IMR-90 (cell line): ENCODE data around the gene LRRC56. TPM values are rescaled to one million over a fixed set of nuclear protein-coding genes. Genes with fewer than 3 reads are reported as not detected.

Source experiments
- ATAC-seq: fragments of 200-7000 bp; cut with Tn5 transposase; 2 replicates; pipeline ENCODE4 v1.9.1; 2020; ENCODE audit warnings: low read depth, mild to moderate bottlenecking, moderate library complexity
- BruUV-seq: library from RNA; stranded (reverse); fragments of 400-500 nt; replicated peaks from 2 replicates; lab custom pipeline; 2021; lab: Mats Ljungman, UMichigan
- CTCF ChIA-PET: fragments of 300-600 bp; formaldehyde crosslinking; extraction: SDS; loops from one replicate; lab custom pipeline; 2021; ENCODE audit warnings: antibody characterized with exemption; lab: Yijun Ruan, JAX
- POLR2A ChIA-PET: fragments of 300-600 bp; sonication (Branson Sonifier 250); formaldehyde crosslinking; loops from one replicate; lab custom pipeline; 2022; ENCODE audit warnings: antibody characterized with exemption; ENCODE audit not compliant: unreplicated experiment; lab: Charles Lee
- DNase-seq: peaks from one replicate; pipeline ENCODE4 v3.0.0; 2013
- H2AFZ ChIP-seq: replicated peaks from 2 replicates; pipeline ENCODE3; 2013; ENCODE audit warnings: low read length, mild to moderate bottlenecking; ENCODE audit not compliant: poor library complexity
- H2AK5ac ChIP-seq: 2 replicates; pipeline ENCODE4 v1.6.1; 2013; ENCODE audit warnings: low read depth, low read length, inconsistent platforms
- H2AK9ac ChIP-seq: replicated peaks from 2 replicates; pipeline ENCODE3; 2013; ENCODE audit warnings: mild to moderate bottlenecking, low read depth, low read length, moderate library complexity; ENCODE audit not compliant: poor library complexity
- H2BK120ac ChIP-seq: 2 replicates; pipeline ENCODE4 v1.6.1; 2013; ENCODE audit warnings: low read depth, low read length, inconsistent platforms
- H2BK15ac ChIP-seq: 3 replicates; pipeline ENCODE4 v1.6.1; 2013; ENCODE audit warnings: low read depth, low read length, inconsistent platforms
- H2BK20ac ChIP-seq: 2 replicates; pipeline ENCODE4 v1.6.1; 2013; ENCODE audit warnings: low read depth, mild to moderate bottlenecking, inconsistent platforms, low read length, moderate library complexity
- H2BK5ac ChIP-seq: 2 replicates; pipeline ENCODE4 v1.6.1; 2013; ENCODE audit warnings: mild to moderate bottlenecking, low read depth, low read length, inconsistent platforms; ENCODE audit not compliant: poor library complexity, severe bottlenecking
- H3K14ac ChIP-seq: replicated peaks from 2 replicates; pipeline ENCODE4 v1.6.1; 2013; ENCODE audit warnings: low read depth, low read length, inconsistent platforms
- H3K18ac ChIP-seq: 2 replicates; pipeline ENCODE4 v1.6.1; 2013; ENCODE audit warnings: low read depth, low read length, control low read depth
- H3K23ac ChIP-seq: 2 replicates; pipeline ENCODE4 v1.6.1; 2013; ENCODE audit warnings: low read depth, low read length, inconsistent platforms
- H3K27ac ChIP-seq: 2 replicates; pipeline ENCODE4 v1.5.1; 2013; ENCODE audit warnings: mild to moderate bottlenecking, control low read depth, low read length; ENCODE audit not compliant: insufficient read depth
- H3K27me3 ChIP-seq: 2 replicates; pipeline ENCODE4 v1.6.1; 2013; ENCODE audit warnings: low read length; ENCODE audit not compliant: control insufficient read depth, insufficient read depth
- H3K36me3 ChIP-seq: 2 replicates; pipeline ENCODE4 v1.6.1; 2013; ENCODE audit warnings: low read length, mixed read lengths; ENCODE audit not compliant: control insufficient read depth, insufficient read depth
- H3K4ac ChIP-seq: 2 replicates; pipeline ENCODE4 v1.6.1; 2013; ENCODE audit warnings: low read depth, low read length, inconsistent platforms
- H3K4me1 ChIP-seq: 2 replicates; pipeline ENCODE4 v1.6.1; 2013; ENCODE audit warnings: low read length, mixed read lengths; ENCODE audit not compliant: control insufficient read depth, insufficient read depth
- H3K4me2 ChIP-seq: 2 replicates; pipeline ENCODE4 v1.6.1; 2013; ENCODE audit warnings: low read depth, mild to moderate bottlenecking, control low read depth, low read length, moderate library complexity
- H3K4me3 ChIP-seq: 2 replicates; pipeline ENCODE4 v1.5.1; 2013; ENCODE audit warnings: low read depth, mild to moderate bottlenecking, control low read depth, low read length, moderate library complexity; ENCODE audit not compliant: insufficient read depth
- H3K56ac ChIP-seq: 2 replicates; pipeline ENCODE4 v1.6.1; 2013; ENCODE audit warnings: low read length, inconsistent platforms; ENCODE audit not compliant: insufficient read depth; ENCODE audit errors: extremely low read depth
- H3K79me1 ChIP-seq, 2 experiments: 2 replicates each; pipeline ENCODE4 v1.6.1; 2013; ENCODE audit warnings: low read length in 2 of 2, inconsistent platforms in 1 of 2, low read depth in 1 of 2
- H3K9ac ChIP-seq: 2 replicates; pipeline ENCODE4 v1.6.1; 2013; ENCODE audit warnings: low read depth, low read length, control low read depth
- H3K9me1 ChIP-seq: 2 replicates; pipeline ENCODE4 v1.6.1; 2013; ENCODE audit warnings: low read length, inconsistent platforms; ENCODE audit not compliant: insufficient read depth
- H3K9me3 ChIP-seq: 2 replicates; pipeline ENCODE4 v1.6.1; 2013; ENCODE audit warnings: low read length; ENCODE audit not compliant: control insufficient read depth, insufficient read depth
- H4K20me1 ChIP-seq: 2 replicates; pipeline ENCODE4 v1.6.1; 2013; ENCODE audit warnings: low read length, inconsistent platforms; ENCODE audit not compliant: insufficient read depth
- H4K5ac ChIP-seq: 2 replicates; pipeline ENCODE4 v1.6.1; 2013; ENCODE audit warnings: mild to moderate bottlenecking, low read depth, low read length, control low read depth
- H4K8ac ChIP-seq, 2 experiments: 2 replicates each; pipeline ENCODE4 v1.6.1; 2013; ENCODE audit warnings: low read depth in 2 of 2, low read length in 2 of 2, control low read depth in 1 of 2, inconsistent platforms in 1 of 2
- H4K91ac ChIP-seq: 2 replicates; pipeline ENCODE4 v1.6.1; 2013; ENCODE audit warnings: low read depth, low read length, inconsistent platforms; ENCODE audit not compliant: insufficient read depth
- BHLHE40 ChIP-seq: fragments of 150-350 bp; IDR thresholded peaks from 2 replicates; pipeline ENCODE4 v1.6.1; 2016; ENCODE audit warnings: mild to moderate bottlenecking, low read depth, low read length
- CEBPB ChIP-seq: IDR thresholded peaks from 2 replicates; pipeline ENCODE4 v1.6.1; 2012; ENCODE audit warnings: low read depth, low read length, improper control_type of control experiment
- CHD1 ChIP-seq: IDR thresholded peaks from 2 replicates; pipeline ENCODE4 v1.6.1; 2012; ENCODE audit warnings: low read depth, low read length, improper control_type of control experiment
- ELK1 ChIP-seq: fragments of 150-350 bp; IDR thresholded peaks from 2 replicates; pipeline ENCODE4 v1.6.1; 2016; ENCODE audit warnings: low read depth, mild to moderate bottlenecking, low read length, moderate library complexity, borderline replicate concordance
- FOS ChIP-seq: fragments of 150-350 bp; IDR thresholded peaks from 2 replicates; pipeline ENCODE4 v1.6.1; 2016; ENCODE audit warnings: low read depth, low read length
- MAZ ChIP-seq: IDR thresholded peaks from 2 replicates; pipeline ENCODE4 v1.6.1; 2012; ENCODE audit warnings: low read depth, mild to moderate bottlenecking, low read length, improper control_type of control experiment, moderate library complexity, borderline replicate concordance
- MXI1 ChIP-seq: IDR thresholded peaks from 2 replicates; pipeline ENCODE4 v1.6.1; 2012; ENCODE audit warnings: low read depth, mild to moderate bottlenecking, low read length, moderate library complexity, borderline replicate concordance
- NFE2L2 ChIP-seq: fragments of 150-350 bp; IDR thresholded peaks from 2 replicates; pipeline ENCODE4 v1.6.1; 2016; ENCODE audit warnings: low read depth, mild to moderate bottlenecking, low read length
- POLR2A ChIP-seq: IDR thresholded peaks from 2 replicates; pipeline ENCODE4 v1.6.1; 2012; ENCODE audit warnings: mild to moderate bottlenecking, low read depth, low read length
- RAD21 ChIP-seq: IDR thresholded peaks from 2 replicates; pipeline ENCODE4 v1.6.1; 2012; ENCODE audit warnings: low read length, improper control_type of control experiment
- RCOR1 ChIP-seq: IDR thresholded peaks from 2 replicates; pipeline ENCODE4 v1.6.1; 2012; ENCODE audit warnings: mild to moderate bottlenecking, low read length, improper control_type of control experiment; ENCODE audit not compliant: insufficient replicate concordance
- RFX5 ChIP-seq: IDR thresholded peaks from 2 replicates; pipeline ENCODE4 v1.8.0; 2012; ENCODE audit warnings: low read depth, mild to moderate bottlenecking, low read length, moderate library complexity
- SMC3 ChIP-seq: fragments of 150-350 bp; IDR thresholded peaks from 2 replicates; pipeline ENCODE4 v1.6.1; 2016; ENCODE audit warnings: low read depth, mild to moderate bottlenecking, antibody characterized with exemption, low read length, moderate library complexity
- USF2 ChIP-seq: fragments of 150-350 bp; IDR thresholded peaks from 2 replicates; pipeline ENCODE4 v1.6.1; 2017; ENCODE audit warnings: mild to moderate bottlenecking, antibody characterized with exemption, low read length, low read depth
- WGBS, 2 experiments: methylation state at CpG; one replicate each; pipeline versions ENCODE4 v1.1.5 to v1.1.7; 2013; ENCODE audit warnings: missing lambda C conversion rate in 2 of 2; ENCODE audit not compliant: insufficient read length in 1 of 2; ENCODE audit errors: extremely low coverage in 2 of 2; 5-methylcytosine and 5-hydroxymethylcytosine counted together
- dilution Hi-C: fragments of 300-500 bp; cut with HindIII; formaldehyde crosslinking; loops from one replicate; pipeline ENCODE4 v1.14.3; 2018; ENCODE audit warnings: low sequenced_read_pairs; ENCODE audit not compliant: unreplicated experiment
- in situ Hi-C: fragments of 300-500 bp; cut with MboI; formaldehyde crosslinking; loops from 3 replicates; pipeline ENCODE4 v1.14.3; 2019; ENCODE audit warnings: low sequenced_read_pairs, inconsistent platforms, mixed read lengths
- intact Hi-C: fragments of 100-400 bp; cut with micrococcal nuclease; formaldehyde crosslinking; loops from 2 replicates; pipeline ENCODE4 v1.10.0; 2022
- polyA plus RNA-seq, 3 experiments: library from polyadenylated mRNA; depleted of rRNA; stranded (reverse); fragments of >200 nt; gene quantifications; 2 replicates each; pipeline ENCODE4 v1.2.3, GENCODE V29; 2012; ENCODE audit warnings: low replicate concordance in 1 of 3
- total RNA-seq: library from RNA; depleted of rRNA; stranded (reverse); fragments of >200 nt; gene quantifications from 2 replicates; pipeline ENCODE4 v1.2.3, GENCODE V29; 2012
- TF ChIP-seq, protein P1 (sequence below): conservative IDR thresholded peaks from 2 replicates; pipeline ENCODE4 v1.5.1; 2012; ENCODE audit warnings: mild to moderate bottlenecking, low read depth, low read length, improper control_type of control experiment

Gene LRRC56
- total and polyA plus RNA-seq, 2 of the 4 experiments (the other 2 are of a cell fraction), result 0.36 to 1.3 TPM

- H3K23ac ChIP-seq, result no peak overlapping the region
- H4K20me1 ChIP-seq, result no peaks in the 10 kb centered on the region
- no peak overlapping the region for H3K4me2 ChIP-seq
- no peak overlapping the region for H2BK20ac ChIP-seq
- H3K9me3 ChIP-seq, result peaks cover 6% of the 10 kb centered on the region; the same call in 1 of the 2 replicates
- H4K91ac ChIP-seq, result no peak overlapping the region
- H3K14ac ChIP-seq, result no peak overlapping the region
- no peak overlapping the region for H3K27ac ChIP-seq
- no peak overlapping the region for H2AK5ac ChIP-seq
- no TSS peak for BruUV-seq
- H2BK15ac ChIP-seq, result no peak overlapping the region
- H3K56ac ChIP-seq, result no peak overlapping the region
- no peak overlapping the region for H2AFZ ChIP-seq
- no peak for ATAC-seq
- no peak overlapping the region for H3K9ac ChIP-seq
- TF ChIP-seq SMC3 (no peak), NFE2L2 (no peak), ELK1 (no peak), BHLHE40 (no peak), MXI1 (no peak), FOS (no peak), POLR2A (no peak), RCOR1 (no peak), CEBPB (no peak), RAD21 (no peak), RFX5 (no peak), USF2 (no peak), CHD1 (no peak), MAZ (no peak)
- TF ChIP-seq, protein P1, sequence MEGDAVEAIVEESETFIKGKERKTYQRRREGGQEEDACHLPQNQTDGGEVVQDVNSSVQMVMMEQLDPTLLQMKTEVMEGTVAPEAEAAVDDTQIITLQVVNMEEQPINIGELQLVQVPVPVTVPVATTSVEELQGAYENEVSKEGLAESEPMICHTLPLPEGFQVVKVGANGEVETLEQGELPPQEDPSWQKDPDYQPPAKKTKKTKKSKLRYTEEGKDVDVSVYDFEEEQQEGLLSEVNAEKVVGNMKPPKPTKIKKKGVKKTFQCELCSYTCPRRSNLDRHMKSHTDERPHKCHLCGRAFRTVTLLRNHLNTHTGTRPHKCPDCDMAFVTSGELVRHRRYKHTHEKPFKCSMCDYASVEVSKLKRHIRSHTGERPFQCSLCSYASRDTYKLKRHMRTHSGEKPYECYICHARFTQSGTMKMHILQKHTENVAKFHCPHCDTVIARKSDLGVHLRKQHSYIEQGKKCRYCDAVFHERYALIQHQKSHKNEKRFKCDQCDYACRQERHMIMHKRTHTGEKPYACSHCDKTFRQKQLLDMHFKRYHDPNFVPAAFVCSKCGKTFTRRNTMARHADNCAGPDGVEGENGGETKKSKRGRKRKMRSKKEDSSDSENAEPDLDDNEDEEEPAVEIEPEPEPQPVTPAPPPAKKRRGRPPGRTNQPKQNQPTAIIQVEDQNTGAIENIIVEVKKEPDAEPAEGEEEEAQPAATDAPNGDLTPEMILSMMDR, result no peak
- H3K36me3 ChIP-seq, result peaks cover 12% of the 10 kb centered on the region
- no peak overlapping the region for H3K4ac ChIP-seq
- H2BK5ac ChIP-seq, result no peak overlapping the region
- no peak overlapping the region for H4K8ac ChIP-seq
- H3K4me3 ChIP-seq, result no peak overlapping the region
- no peak overlapping the region for H4K5ac ChIP-seq
- peaks cover 3% of the 10 kb centered on the region; the same call in 1 of the 2 replicates for H3K9me1 ChIP-seq
- no peak overlapping the region for H3K18ac ChIP-seq
- H2BK120ac ChIP-seq, result no peak overlapping the region
- H3K79me1 ChIP-seq, result peaks cover 0 to 3% of the 10 kb centered on the region in 2 experiments; a peak in 2 of 4 replicates
- intact Hi-C loops (loop anchor here (5.0 kb wide), 1 partner anchor 308 kb away; the partner anchor contains the start of genes BET1L and RIC8A), dilution Hi-C loops (no loop called here), in situ Hi-C loops (no loop called here)
- CTCF ChIA-PET, result no interaction called here
- 100% methylated on average over 1 of the region's 6 CpGs; no CpG with 5 or more reads in 1 of the 2 experiments for WGBS, 2 experiments
- no peak for DNase-seq
- H3K27me3 ChIP-seq, result no peaks in the 10 kb centered on the region
- no peaks in the 10 kb centered on the region for H3K4me1 ChIP-seq
- POLR2A ChIA-PET, result no interaction called here
- no peak overlapping the region for H2AK9ac ChIP-seq
These were observed 22.2 kb upstream of the LRRC56 start for GRCh38 chr11:515131-515530.
